Activated CD8-positive, alpha-beta memory T cell treated with anti-CD3 and anti-CD28 coated beads for 4 hours (primary cell): ENCODE measurements around the gene SLC48A1.

ENCODE experiments used
- DNase-seq, 2 donors: peaks; one replicate each; pipeline ENCODE4 v3.0.0-alpha.2; 2020; ENCODE audit warnings: low read depth in 2 of 2

SLC48A1 gene

GRCh38 chr12:47824635-47825034 lies 51.6 kb downstream of the SLC48A1 start:
- no peak for DNase-seq

DNA sequence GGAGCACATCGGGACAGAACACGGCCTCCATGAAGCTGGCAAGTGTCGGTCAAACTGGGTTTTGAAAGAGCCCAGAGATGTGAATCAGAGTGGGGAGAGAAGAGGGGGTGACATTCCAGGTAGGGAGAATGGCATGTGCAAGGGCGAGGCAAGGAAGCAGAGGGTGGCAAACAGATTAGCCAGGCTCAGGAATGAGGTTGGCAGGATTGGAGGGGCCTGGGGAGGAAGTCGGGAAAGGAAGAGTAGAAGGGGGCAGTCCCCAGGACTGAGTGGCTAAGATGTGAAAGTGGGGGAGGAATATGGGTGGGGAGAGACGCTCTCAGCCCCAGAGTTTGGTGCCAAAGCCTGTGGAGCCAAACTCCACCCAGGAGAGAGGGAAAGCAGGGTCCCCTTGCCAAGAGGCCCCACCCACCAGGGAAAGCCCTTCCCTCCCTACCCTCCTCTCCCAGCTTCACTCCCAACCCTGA lies 52.2 kb downstream of the SLC48A1 start:
- DNase-seq = no peak

DNA sequence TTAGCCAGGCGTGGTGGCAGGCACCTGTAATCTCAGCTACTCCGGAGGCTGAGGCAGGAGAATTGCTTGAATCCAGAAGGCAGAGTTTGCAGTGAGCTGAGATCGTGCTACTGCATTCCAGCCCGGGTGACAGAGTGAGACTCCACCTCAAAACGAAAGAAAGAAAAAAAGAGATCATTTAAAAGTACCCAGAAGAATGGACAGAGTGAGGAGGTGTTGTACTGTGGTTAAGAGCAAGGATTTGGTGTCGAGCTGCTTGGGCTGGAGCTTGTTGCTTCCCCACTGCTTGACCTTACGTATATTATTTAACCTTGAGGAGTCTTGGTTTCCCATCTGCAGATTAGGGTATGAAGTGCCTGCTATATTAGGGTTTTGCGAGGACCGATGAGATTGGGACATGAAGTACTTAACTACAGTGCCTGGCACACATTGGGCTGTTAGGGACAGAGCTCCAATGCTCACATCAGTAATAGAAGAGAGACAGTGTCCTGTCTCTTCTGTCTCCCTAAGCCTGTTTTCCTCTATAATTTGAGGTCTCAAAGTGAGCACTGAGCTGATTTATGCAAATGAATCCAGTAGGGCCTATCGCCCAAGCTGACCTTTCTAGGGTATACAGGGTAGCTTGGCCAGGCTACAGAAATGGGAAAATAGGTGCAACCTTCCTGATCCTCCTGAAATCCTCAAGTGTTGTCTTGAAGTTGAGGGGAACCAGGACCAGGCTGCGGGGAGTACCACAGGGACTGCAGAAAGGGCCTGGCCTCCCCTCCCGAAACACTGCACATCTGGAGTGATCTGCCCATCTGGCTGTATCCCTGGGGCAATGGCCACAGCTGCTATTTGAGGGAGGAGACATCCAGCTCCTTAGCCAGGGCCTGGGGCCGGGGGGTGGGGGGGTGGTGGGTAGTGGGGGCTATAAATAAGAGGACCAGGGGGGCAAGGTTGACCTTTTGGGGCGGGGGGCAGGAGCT lies 55.3 kb downstream of the SLC48A1 start:
- DNase-seq = no peak

DNA sequence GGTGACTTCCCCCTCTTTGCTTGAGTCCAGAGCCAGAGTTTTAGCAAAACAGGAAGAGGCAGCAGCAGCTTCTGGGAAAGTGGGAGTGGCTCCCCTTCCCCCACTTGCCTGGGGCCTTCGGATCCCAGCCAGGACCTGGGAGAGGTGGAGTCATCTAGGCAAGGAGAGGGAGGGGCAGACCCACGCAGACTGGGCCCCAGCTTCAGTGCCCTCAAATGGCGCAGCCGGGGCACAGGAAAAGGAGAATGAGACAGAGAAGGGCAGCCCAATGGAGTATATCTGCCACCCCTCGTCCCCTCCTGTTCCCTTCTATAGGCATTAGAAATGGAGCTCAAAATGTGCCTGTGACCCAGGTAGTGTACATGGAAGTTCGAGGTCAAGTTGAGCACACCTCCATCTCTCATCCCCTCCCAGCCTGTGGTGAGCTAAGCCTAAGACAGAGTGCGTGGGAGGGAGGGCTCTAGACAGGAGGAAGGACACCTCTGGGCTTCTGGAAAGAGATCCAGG lies 56.0 kb downstream of the SLC48A1 start:
- no peak for DNase-seq

- DNase-seq = no peak
Observed at GRCh38 chr12:47829584-47829983, 56.5 kb downstream of the SLC48A1 start.
